DND-41 (cell line): ENCODE results near the gene USP9X.
"Not testable (repeated sequence)": the region's sequence is repeated elsewhere in the genome, so short reads cannot be mapped to it uniquely, and the experiment has no call there.

Experiments
- ATAC-seq: fragments of 200-7000 bp; cut with Tn5 transposase; 3 replicates; pipeline ENCODE4 v1.9.1; 2021; ENCODE audit warnings: low read depth; ENCODE audit not compliant: insufficient read depth
- DNase-seq: peaks from one replicate; pipeline ENCODE4 v3.0.0-alpha.2; 2020
- H2AFZ ChIP-seq: 2 replicates; pipeline ENCODE4 v1.6.0; 2012; ENCODE audit warnings: low read depth, low read length
- H3K27ac ChIP-seq: 2 replicates; pipeline ENCODE4 v1.5.1; 2012; ENCODE audit warnings: low read length, inconsistent platforms
- H3K27me3 ChIP-seq: fragments of 200-600 bp; sonication (generic); 2 replicates; pipeline ENCODE4 v1.6.0; 2012; ENCODE audit warnings: low read length, mild to moderate bottlenecking, inconsistent platforms; ENCODE audit not compliant: insufficient read depth, poor library complexity
- H3K36me3 ChIP-seq: 2 replicates; pipeline ENCODE4 v1.5.1; 2012; ENCODE audit warnings: low read length, inconsistent platforms; ENCODE audit not compliant: insufficient read depth
- H3K4me1 ChIP-seq: 2 replicates; pipeline ENCODE4 v1.5.1; 2012; ENCODE audit warnings: mild to moderate bottlenecking, low read length; ENCODE audit not compliant: insufficient read depth
- H3K4me2 ChIP-seq: 2 replicates; pipeline ENCODE4 v1.6.0; 2012; ENCODE audit warnings: mild to moderate bottlenecking, moderate library complexity, low read length, inconsistent platforms; ENCODE audit not compliant: insufficient read depth
- H3K4me3 ChIP-seq, 2 experiments: fragments of 200-600 bp in 1 of 2; shearing (Covaris generic) in 1 of 2; 2 replicates each; pipeline ENCODE4 v1.5.1; 2012 to 2016; ENCODE audit warnings: inconsistent platforms in 2 of 2, low read length in 2 of 2, mild to moderate bottlenecking in 2 of 2, low read depth in 1 of 2, moderate library complexity in 1 of 2
- H3K79me2 ChIP-seq: 2 replicates; pipeline ENCODE4 v1.6.0; 2012; ENCODE audit warnings: low read length, inconsistent platforms; ENCODE audit not compliant: insufficient read depth
- H3K9ac ChIP-seq: 2 replicates; pipeline ENCODE4 v1.6.0; 2012; ENCODE audit warnings: low read depth, mild to moderate bottlenecking, inconsistent platforms, low read length, moderate library complexity
- H3K9me3 ChIP-seq: 2 replicates; pipeline ENCODE4 v1.5.1; 2012; ENCODE audit warnings: low read length, moderate library complexity, mild to moderate bottlenecking, inconsistent platforms; ENCODE audit not compliant: insufficient read depth, severe bottlenecking
- H4K20me1 ChIP-seq: 2 replicates; pipeline ENCODE4 v1.6.0; 2012; ENCODE audit warnings: low read length; ENCODE audit not compliant: insufficient read depth
- EZH2 ChIP-seq: IDR thresholded peaks from 3 replicates; pipeline ENCODE4 v1.6.1; 2012; ENCODE audit warnings: borderline replicate concordance, low read depth, mild to moderate bottlenecking, moderate library complexity, low read length, inconsistent platforms; ENCODE audit not compliant: severe bottlenecking
- TF ChIP-seq, protein P1 (sequence below): IDR thresholded peaks from 2 replicates; pipeline ENCODE4 v1.5.1; 2012; ENCODE audit warnings: borderline replicate concordance, low read length, moderate library complexity, mild to moderate bottlenecking; ENCODE audit not compliant: poor library complexity, severe bottlenecking; ENCODE audit errors: extremely low read depth

USP9X gene

DNA sequence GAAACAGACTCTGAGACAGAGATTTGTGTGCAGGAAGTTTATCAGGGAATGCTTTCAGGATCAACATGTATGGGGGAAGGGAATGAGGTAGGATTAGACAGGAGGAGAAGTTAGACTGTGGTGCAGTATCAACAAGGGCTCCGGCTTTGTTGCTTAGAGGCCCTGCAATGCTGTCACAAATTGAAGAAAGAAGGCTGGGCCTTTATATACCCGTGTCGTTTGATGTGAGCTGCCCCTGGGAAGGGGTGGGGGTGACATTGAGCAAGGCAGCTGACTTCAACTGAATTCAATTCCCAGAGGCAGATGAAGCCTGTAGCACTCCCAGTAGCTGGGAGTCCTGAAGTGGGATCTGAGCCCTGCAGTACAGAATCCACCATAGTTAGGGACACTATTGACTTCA, 29.5 kb upstream of the USP9X start:
- Histone ChIP-seq H4K20me1 (no peaks in the 10 kb centered on the region), H3K4me1 (no peaks in the 10 kb centered on the region), H3K9me3 (no peaks in the 10 kb centered on the region), H3K27ac (no peak overlapping the region), H3K27me3 (no peaks in the 10 kb centered on the region), H3K4me2 (no peak overlapping the region), H3K9ac (no peak overlapping the region), H2AFZ (no peak overlapping the region), H3K79me2 (no peaks in the 10 kb centered on the region), H3K4me3 (no peak overlapping the region), H3K36me3 (no peaks in the 10 kb centered on the region)
- no peak for DNase-seq
- ATAC-seq = no peak
- TF ChIP-seq, protein P1, sequence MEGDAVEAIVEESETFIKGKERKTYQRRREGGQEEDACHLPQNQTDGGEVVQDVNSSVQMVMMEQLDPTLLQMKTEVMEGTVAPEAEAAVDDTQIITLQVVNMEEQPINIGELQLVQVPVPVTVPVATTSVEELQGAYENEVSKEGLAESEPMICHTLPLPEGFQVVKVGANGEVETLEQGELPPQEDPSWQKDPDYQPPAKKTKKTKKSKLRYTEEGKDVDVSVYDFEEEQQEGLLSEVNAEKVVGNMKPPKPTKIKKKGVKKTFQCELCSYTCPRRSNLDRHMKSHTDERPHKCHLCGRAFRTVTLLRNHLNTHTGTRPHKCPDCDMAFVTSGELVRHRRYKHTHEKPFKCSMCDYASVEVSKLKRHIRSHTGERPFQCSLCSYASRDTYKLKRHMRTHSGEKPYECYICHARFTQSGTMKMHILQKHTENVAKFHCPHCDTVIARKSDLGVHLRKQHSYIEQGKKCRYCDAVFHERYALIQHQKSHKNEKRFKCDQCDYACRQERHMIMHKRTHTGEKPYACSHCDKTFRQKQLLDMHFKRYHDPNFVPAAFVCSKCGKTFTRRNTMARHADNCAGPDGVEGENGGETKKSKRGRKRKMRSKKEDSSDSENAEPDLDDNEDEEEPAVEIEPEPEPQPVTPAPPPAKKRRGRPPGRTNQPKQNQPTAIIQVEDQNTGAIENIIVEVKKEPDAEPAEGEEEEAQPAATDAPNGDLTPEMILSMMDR = no peak
- TF ChIP-seq EZH2 = no peak

DNA sequence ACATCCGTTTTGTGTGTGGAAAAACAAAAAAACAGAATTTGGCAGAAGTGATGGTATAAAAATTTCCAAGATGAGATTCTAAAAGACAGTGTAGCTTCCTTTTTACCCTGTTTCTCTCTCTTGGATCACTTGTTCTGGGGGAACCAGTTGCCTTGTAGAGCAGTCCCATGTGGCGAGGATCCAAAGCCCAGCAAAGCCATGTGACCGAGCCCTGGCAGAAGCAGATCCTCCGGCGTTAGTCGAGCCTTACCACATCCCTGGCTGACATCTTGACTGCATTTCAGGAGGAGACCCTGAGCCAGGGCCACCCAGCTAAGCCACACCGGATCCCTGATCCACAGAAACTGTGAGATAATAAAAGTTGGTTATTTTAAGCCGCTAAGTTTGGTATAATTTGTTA, 22.0 kb upstream of the USP9X start:
- DNase-seq, H3K27ac ChIP-seq, H4K20me1 ChIP-seq, H3K79me2 ChIP-seq, H3K4me2 ChIP-seq, H3K9me3 ChIP-seq, ATAC-seq, H3K9ac ChIP-seq, H2AFZ ChIP-seq, H3K4me3 ChIP-seq, H3K4me1 ChIP-seq, H3K27me3 ChIP-seq, H3K36me3 ChIP-seq: not testable (repeated sequence)

- H2AFZ ChIP-seq = no peak overlapping the region
- H3K9ac ChIP-seq = no peak overlapping the region
- H3K4me3 ChIP-seq = no peak overlapping the region
- no peak overlapping the region for H3K27ac ChIP-seq
- TF ChIP-seq, protein P1 = no peak
- TF ChIP-seq EZH2 = no peak
- H3K79me2 ChIP-seq = no peaks in the 10 kb centered on the region
- ATAC-seq (no peak), DNase-seq (no peak)
- no peaks in the 10 kb centered on the region for H3K9me3 ChIP-seq
- H4K20me1 ChIP-seq = no peaks in the 10 kb centered on the region
- H3K4me2 ChIP-seq = no peak overlapping the region
- no peaks in the 10 kb centered on the region for H3K36me3 ChIP-seq
- H3K4me1 ChIP-seq = no peaks in the 10 kb centered on the region
- H3K27me3 ChIP-seq = no peaks in the 10 kb centered on the region
Observed at GRCh38 chrX:41064018-41064417, 21.2 kb upstream of the USP9X start.

DNA sequence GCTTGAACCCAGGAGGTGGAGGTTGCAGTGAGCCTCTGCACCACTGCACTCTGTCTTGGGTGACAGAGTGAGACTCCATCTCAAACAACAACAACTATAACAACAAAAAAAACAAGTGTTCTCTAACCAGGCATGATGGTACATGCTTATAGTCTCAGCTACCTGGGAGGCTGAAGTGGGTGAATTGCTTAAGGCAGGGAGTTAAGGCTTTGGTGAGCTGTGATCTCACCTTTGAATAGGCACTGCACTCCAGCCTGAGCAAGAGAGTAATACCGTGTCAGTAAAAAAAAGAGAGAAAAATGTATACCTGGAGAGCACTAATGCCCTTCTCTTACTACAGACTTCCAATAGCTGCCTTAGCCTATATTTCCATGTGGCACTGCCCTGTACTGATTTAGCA, 18.9 kb upstream of the USP9X start:
- Histone ChIP-seq H3K27me3 (no peaks in the 10 kb centered on the region), H3K4me3 (no peak overlapping the region), H3K4me2 (no peak overlapping the region), H3K9me3 (no peaks in the 10 kb centered on the region), H3K27ac (no peak overlapping the region), H4K20me1 (no peaks in the 10 kb centered on the region), H3K79me2 (no peaks in the 10 kb centered on the region), H3K4me1 (no peaks in the 10 kb centered on the region), H3K36me3 (no peaks in the 10 kb centered on the region), H3K9ac (no peak overlapping the region), H2AFZ (no peak overlapping the region)
- DNase-seq = no peak
- TF ChIP-seq, protein P1 = no peak
- no peak for TF ChIP-seq EZH2
- no peak for ATAC-seq
